HL-60/S4 treated with retinoic acid at 250 ng/mL for 4 days and 3 days (cell line): ENCODE data around the gene HOXD8.

Source experiments
- in situ Hi-C: fragments of 300-500 bp; cut with MboI; formaldehyde crosslinking; loops from 2 replicates; pipeline ENCODE4 v1.7.0; 2022; ENCODE audit warnings: low sequenced_read_pairs

HOXD8 gene

DNA sequence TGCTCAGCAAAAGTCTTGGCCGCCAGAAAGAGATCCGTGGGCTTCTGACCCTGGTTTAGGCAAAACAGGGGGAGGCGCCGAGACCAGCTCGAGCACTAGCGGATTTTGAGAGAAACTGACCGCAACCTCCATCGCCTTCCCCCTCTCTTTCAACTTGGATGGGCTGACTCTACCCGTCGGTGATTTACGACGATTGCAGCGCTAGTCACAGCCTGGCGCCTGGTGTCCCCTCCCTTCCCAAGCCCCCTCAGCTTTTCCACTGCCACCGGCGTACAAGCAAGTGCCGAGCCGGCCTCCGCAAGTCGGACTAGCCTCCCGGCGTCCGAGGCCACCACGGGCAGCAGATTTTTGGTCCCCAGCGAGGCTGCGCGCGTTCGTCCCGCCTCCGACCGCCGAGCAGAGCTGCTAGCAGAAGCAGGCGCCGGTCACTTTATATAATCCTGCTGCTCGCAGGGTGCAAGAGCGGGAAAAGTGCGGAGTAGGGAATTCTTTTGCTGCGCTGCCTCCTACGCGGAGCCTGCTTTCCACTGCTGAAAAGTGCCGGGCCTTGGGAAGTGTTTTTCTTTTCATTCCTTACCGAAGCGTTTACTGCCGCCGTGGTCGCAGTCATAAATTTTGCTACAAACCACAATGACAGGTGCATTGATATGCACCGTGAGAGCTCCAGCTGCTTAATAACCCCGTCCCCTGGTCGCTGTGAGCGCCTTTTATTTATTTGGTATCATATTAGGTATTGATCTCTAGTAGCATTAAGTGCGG lies 35.3 kb downstream of the HOXD8 start:
- in situ Hi-C loops: no loop called here

DNA sequence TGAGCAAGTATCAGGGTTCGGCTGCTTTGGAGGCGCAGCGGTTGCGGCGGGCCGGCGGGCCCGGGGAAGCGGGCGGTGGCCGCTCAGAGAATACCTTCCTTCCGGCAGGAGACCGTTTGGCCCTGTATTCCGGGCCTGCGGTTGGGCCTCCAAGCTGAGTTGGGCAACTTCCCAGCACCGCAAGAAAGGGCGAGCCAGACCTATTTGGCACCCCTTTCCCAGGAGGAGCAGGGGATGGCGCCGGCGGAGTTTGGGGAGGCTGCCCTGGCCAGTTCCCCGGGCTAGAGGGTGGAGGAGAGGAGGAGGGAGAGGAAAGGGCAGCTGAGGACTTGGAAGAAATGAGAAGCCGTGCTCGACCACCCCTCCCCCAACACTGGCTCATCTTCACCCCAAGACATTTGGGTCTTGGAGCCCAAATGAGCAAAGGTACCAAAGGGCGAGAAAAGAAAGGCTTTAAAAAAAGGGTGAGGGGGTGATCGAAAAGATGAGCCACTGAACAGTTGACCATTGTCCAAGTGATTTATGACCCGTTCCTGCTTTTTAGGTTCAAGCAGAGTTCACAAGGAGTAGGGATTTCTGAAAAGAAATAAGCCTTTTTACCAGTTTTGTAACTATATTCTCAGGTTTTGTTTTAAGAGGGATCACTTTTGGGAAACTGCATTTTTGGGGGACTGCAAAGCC lies 36.0 kb downstream of the HOXD8 start:
- in situ Hi-C loops: no loop called here

DNA sequence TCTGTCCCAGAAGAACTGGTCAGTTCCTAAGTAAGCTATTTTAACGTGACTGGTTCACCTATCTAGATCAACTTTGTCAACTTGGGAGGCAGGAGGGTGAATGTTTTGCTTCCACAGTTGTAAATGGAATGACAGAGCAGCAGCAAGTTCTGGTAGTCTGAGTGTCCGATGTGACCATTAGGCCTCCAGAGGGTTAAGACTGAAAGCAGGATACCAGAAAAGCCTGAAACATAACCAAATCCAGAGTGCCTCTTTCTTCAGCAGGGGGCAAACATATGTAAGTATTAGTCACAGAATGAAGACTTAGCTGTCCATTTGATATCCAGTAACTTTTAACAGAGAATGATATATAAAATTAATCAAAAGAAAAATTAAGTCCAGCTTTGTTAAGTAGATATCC lies 36.8 kb downstream of the HOXD8 start:
- in situ Hi-C loops: no loop called here

DNA sequence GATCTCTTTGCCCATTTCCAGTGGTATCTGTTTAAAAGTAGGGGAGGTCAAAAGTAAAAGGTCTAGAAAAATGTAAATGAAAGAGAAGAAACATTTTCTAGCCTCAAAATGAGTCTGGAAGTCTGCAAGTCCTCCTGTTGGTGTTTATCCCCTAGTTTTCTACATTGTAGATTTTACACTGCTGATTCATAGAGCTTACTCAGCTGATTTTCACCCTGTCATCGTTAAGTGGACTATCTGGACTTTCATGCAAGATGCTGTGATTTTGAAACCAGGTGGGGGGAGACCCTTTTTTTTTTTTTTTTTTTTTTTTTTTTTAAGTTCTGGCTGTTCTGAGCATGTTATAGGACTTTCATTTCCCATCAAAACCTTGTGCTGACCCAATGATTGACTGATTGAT lies 37.9 kb downstream of the HOXD8 start:
- in situ Hi-C loops: no loop called here

DNA sequence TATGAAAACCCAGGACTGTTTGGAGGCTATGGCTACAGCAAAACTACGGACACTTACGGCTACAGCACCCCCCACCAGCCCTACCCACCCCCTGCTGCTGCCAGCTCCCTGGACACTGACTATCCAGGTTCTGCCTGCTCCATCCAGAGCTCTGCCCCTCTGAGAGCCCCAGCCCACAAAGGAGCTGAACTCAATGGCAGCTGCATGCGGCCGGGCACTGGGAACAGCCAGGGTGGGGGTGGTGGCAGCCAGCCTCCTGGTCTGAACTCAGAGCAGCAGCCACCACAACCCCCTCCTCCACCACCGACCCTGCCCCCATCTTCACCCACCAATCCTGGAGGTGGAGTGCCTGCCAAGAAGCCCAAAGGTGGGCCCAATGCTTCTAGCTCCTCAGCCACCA lies 39.7 kb downstream of the HOXD8 start:
- in situ Hi-C loops: no loop called here

DNA sequence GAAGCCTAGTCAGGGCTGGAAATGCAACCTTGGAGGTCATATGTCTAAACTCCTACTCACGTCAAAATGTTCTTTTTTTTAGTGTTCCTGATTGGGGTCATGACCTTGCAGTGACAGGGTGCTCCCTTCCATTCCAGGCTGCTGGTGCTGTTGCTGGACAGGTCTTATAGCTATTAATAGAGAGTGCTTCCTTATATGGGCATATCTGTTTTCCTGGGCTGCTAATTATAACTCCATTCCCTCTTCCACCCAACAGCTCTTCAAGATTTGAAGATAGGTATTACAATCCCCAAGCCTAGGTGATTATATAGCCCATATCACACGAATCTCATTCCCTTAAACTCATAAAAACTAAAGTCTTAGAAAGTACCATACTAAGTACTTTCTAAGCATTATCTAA lies 40.2 kb downstream of the HOXD8 start:
- in situ Hi-C loops: no loop called here

DNA sequence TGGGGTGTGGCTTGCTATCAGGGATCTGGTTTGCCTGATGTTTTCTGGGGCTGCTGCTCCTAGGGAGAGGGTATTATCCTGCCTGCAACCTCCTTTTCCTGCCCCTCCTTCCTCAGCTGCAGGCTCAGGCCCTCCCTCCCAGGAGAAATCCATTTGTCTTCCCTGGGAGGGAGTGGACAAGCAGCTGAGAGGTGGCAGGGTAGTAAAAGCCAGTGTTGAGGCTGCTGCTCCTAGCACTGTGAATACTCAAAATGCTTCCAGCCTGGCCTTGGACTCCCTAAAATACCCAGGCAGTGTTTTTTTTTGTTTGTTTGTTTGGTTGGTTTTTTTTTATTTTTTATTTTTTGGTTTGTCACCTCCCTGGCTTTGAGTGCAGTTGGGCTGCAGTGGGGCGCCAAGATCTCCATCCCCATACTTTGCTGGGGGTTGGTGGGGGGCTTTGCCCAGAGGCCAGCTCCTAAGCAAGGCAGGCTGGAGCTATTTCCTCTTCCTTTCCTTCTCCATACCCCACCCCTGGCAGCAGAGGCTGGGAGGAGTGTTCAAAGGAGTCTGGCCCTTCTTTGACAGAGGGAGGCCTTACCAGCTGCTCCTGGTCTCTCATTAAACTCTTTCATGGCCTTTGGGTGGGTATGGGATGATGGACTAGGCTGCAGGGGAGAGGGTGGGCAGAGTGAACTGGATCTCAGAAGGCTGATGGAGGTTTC lies 41.2 kb downstream of the HOXD8 start:
- in situ Hi-C loops: no loop called here

DNA sequence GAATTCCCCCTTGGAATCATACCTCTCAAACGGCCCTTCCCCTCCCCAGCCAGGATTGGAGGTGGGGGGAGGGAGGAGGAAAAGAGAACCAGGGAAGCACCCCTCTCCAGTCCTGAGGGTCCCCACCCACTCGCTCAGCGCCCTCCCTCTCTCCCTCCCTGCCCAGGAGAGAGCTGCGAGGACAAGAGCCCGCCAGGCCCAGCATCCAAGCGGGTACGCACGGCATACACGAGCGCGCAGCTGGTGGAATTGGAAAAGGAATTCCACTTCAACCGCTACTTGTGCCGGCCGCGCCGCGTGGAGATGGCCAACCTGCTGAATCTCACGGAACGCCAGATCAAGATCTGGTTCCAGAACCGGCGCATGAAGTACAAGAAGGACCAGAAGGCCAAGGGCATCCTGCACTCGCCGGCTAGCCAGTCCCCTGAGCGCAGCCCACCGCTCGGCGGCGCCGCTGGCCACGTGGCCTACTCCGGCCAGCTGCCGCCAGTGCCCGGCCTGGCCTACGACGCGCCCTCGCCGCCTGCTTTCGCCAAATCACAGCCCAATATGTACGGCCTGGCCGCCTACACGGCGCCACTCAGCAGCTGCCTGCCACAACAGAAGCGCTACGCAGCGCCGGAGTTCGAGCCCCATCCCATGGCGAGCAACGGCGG lies 42.0 kb downstream of the HOXD8 start:
- in situ Hi-C loops: no loop called here

DNA sequence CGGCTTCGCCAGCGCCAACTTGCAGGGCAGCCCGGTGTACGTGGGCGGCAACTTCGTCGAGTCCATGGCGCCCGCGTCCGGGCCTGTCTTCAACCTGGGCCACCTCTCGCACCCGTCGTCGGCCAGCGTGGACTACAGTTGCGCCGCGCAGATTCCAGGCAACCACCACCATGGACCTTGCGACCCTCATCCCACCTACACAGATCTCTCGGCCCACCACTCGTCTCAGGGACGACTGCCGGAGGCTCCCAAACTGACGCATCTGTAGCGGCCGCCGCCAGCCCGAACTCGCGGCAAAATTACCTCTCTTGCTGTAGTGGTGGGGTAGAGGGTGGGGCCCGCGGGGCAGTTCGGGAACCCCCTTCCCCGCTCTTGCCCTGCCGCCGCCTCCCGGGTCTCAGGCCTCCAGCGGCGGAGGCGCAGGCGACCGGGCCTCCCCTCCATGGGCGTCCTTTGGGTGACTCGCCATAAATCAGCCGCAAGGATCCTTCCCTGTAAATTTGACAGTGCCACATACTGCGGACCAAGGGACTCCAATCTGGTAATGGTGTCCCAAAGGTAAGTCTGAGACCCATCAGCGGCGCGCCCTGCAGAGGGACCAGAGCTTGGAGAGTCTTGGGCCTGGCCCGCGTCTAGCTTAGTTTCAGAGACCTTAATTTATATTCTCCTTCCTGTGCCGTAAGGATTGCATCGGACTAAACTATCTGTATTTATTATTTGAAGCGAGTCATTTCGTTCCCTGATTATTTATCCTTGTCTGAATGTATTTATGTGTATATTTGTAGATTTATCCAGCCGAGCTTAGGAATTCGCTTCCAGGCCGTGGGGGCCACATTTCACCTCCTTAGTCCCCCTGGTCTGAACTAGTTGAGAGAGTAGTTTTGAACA lies 42.7 kb downstream of the HOXD8 start:
- in situ Hi-C loops: no loop called here

DNA sequence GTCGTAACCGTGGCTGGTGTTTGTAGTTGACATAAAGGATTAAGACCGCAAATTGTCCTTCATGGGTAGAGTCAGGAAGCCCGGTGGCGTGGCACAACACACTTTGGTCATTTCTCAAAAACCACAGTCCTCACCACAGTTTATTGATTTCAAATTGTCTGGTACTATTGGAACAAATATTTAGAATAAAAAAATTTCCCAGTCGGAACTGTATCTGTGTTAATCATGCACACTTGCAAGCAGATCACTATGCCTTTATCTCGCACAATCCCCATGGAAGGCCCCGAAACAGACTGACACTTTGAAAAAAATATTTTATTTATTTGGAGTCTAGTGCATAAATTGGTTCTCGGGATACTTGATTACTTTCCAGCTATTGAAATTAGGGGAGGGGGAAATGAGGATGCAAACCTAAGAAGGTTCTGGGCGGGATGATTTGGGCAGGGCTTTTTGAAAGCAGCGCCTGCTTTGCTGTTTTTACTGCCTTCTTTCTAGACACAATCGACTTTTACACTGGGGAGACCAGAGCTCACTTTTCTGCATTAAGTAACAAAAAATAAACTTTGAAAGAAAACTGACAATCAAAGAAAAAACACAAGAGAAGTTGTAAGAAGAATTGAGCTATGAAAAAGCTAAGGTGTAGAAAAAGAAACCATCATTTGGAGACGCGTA lies 43.5 kb downstream of the HOXD8 start:
- in situ Hi-C loops: no loop called here

DNA sequence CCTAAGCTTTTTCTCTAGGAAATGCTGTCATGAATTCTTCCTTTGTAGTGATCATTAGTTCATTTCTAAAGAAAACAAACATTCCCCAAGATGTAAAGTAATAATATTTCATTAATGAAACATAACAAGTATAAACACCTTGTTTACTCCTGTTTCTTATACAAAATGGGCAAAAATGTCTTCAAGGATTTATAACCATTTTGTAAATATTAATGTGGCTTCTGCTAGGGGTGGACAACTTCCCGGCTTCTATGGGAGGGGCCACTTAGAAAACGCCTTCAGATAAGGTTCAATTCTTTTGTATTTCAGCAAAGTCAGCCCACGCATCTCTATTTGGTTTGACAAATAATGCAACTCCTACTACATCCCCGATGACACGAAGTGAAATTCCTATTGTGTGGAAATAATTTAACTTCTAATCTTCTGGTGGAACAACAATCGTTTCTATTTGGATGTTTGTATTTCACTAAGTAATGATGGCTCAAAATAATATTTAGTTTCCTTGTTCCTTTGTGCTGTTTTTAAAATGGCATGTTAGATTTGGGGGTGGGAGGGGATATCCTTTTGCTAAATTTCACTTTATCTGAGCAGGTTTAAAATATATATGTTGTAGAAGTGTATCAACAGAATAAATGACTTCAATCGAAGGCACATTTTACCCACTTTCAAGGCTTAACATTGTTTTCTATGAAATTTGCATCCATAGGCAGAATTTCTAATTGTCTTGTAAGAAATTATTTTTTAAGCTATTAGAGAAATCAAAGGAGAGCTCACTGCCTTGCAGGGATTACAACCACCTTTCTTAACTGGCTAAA lies 44.3 kb downstream of the HOXD8 start:
- in situ Hi-C loops: no loop called here

DNA sequence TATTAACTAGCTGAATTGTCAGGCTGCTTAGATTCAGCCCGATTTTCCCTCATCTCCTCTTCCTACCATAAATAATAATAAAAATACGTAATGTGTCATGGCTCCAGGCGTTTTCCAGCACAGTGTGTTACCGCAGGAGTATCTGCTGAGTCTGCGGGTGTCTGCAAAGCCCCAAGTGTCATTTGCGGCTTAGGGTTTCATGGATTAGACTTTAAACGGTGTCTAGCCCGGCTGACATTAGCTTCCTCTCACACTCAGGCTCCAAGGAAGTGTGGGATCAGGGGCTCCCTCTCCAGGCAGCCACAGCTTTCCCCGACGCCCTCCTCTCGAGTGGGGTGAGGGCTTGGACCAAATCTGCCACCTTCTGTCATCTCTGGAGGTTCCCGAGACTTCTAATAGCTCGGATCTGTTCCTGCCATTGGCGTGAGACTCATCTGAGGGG lies 44.9 kb downstream of the HOXD8 start:
- in situ Hi-C loops: no loop called here

DNA sequence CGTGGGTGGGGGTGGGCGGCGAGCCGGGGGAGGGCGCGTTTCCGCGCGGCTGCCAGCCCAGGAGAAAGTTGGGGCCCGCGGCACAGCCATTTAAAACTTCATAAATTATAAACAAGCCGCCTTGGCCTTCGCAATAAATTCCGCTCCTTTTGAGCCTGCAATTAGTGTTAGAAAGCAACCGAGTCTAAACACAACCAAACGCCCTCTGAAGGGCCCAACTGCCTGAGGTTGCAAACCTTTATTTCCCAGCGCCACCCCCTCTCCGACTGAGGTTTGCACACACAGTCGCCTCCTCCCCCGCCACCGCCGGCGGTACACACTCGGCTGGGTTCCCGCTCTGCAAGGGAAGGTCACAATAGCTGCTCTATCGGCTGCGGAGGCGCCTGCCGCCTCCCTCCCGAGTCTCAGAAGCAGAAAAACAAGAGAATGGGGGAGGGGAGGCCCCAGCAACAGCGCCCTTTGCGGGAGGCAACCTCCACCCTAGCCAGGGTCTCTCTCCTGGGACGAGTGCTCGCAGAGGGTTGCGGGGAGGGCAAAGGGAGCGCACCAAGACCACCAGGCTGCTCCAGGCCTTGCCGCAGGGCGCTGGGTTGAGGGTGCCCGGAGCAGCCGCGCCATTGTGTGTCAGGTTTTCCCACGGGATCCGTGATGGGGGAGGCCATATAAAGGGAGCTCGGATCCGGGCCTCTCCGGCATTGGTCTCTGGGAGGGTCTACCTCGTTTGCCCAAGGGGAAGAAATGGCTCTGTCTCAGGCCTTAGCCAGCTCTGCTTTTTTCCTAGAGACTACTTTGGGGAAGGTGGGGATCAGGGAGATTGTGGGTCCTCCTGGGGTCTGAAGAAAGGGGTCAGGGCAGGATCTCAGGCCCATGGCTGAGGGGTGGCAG lies 45.6 kb downstream of the HOXD8 start:
- in situ Hi-C loops: no loop called here

DNA sequence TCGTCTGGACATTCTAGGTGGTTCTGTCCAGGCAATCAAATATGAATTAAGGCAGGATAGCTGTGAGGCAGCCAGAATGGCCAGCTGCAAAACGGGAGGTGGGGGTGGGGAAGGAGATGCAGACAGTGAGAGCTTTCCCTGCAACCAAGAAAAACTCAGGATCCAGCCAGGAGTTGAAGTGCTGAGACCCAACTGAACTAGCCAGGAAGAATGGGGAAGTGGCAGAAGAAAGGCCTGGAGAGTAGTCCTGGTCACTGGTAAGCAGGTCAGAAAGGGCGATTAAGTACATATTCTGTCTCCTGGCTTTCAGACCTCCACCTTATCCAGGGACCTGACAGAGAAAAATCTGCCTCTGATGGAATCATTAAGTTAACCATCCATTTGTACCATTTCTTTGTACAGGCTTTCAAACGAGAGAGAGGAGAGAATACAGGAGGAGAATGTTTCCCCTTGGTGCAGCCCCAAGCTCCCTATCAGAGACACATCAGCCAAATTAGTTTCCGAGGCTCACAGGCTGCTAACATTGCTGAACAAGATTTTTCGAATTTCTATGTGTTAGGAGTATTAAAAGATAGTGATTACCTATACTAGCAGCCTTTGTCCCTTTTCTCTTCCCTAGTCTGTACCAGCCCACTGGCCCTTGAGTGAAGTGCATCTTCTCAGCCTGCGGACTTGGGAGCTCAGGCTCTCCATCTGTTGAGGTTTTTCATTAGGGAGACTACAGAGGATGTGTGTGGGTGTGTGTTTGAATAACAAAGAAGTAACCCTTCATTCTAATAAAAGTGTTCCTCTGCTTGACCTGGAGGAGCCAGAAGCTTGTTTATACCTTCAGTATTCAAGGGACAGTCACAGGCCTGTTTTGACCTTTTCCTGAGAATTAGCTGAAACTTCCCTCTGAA lies 46.5 kb downstream of the HOXD8 start:
- in situ Hi-C loops: no loop called here

DNA sequence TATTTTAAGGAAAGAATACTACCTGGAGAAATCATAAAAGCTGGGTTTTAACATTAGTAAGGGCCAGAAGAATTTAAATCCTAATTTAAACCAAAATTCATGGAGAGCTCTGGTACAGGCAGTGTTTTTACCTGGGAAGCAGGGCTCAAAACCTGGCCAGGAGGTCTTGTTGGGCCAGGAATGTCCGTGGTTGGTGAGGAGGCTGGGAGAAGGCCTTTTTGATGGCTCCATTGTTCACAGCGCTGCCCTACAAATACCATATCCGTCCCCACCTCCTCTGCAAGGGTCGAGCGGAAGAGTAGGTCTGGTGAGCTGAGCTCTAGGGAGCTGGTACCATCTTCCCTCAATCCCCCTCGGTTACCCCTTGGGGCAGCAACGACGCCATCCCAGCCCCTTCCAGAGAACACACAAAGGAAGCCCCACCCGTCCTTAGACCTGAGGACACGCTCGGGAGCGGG lies 48.1 kb downstream of the HOXD8 start:
- in situ Hi-C loops: no loop called here

DNA sequence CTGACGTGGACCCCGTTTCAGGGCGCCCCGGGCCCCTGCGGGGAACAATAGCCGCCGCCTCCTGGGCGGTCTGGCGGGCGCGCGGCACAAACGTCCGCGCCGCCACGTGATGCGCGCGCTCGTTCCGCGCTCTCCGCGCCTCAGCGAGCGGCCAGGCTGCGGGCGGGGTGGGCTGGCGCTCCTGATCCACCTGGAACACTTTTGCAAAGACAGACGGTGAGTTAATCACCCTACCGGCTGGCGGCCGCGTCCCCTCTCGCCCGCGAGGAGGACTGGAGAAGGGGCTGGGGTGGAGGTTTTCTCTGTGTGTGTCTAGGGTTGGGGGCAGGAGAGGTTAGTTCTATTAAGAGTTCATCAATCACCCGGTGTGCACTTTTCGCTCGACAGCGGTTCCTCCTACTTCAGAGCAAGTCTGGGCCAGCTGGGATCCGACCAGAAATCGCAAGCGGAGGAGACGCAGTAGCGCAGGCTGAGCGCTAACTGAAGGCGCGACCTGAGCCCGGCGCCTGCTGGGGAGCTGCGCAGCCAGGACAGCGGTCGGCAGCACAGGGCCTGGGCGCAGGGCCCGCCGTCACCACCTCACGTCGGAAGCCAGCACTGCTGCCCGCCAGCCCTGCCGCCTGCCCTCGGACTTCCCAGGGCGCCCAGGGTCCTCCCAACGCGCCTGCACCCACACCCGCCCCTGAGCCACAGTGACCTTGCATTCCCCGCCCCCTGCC lies 48.7 kb downstream of the HOXD8 start:
- in situ Hi-C loops: no loop called here
